CD4-positive, CD25-positive, alpha-beta regulatory T cell (primary cell): Measurements from ENCODE around the gene YAP1. TPM values are rescaled to one million over a fixed set of nuclear protein-coding genes. Genes with fewer than 3 reads are reported as not detected.

ENCODE experiments used
- ATAC-seq, 2 donors: fragments of 150-1000 bp; cut with Tn5 transposase; one replicate each; pipeline ENCODE4 v1.10.0; 2021; ENCODE audit warnings: low read depth in 2 of 2, moderate number of reproducible peaks in 2 of 2, moderate library complexity in 1 of 2
- DNase-seq, 3 donors: peaks; one replicate each; pipeline versions ENCODE4 v3.0.0 to v3.0.0-alpha.2; 2012 to 2022; ENCODE audit warnings: mixed read lengths in 1 of 3
- H3K27ac ChIP-seq: one replicate; pipeline ENCODE4 v1.7.0; 2013; ENCODE audit warnings: mild to moderate bottlenecking, low read length; ENCODE audit not compliant: insufficient read depth, poor library complexity, severe bottlenecking
- H3K27me3 ChIP-seq: one replicate; pipeline ENCODE4 v1.7.0; 2013; ENCODE audit warnings: low read length; ENCODE audit not compliant: control insufficient read depth, insufficient read depth
- H3K36me3 ChIP-seq: one replicate; pipeline ENCODE4 v1.7.0; 2013; ENCODE audit warnings: mild to moderate bottlenecking, low read length, moderate library complexity; ENCODE audit not compliant: control insufficient read depth, insufficient read depth
- H3K4me1 ChIP-seq: 2 replicates; pipeline ENCODE4 v1.7.0; 2013; ENCODE audit warnings: mild to moderate bottlenecking, low read length; ENCODE audit not compliant: insufficient read depth, control insufficient read depth, poor library complexity, severe bottlenecking
- H3K4me3 ChIP-seq: one replicate; pipeline ENCODE4 v1.7.0; 2013; ENCODE audit warnings: low read depth, mild to moderate bottlenecking, low read length, moderate library complexity
- H3K9me3 ChIP-seq, 2 experiments: 1 replicate in 1 of 2; 2 replicates in 1 of 2; pipeline ENCODE4 v1.7.0; 2013; ENCODE audit warnings: low read length in 2 of 2, mild to moderate bottlenecking in 1 of 2, moderate library complexity in 1 of 2; ENCODE audit not compliant: control insufficient read depth in 2 of 2
- H3K27ac Mint-ChIP-seq, 3 donors: one replicate each; pipeline ENCODE4 v1.8.0; 2020 to 2022; ENCODE audit warnings: mild to moderate bottlenecking in 3 of 3, mixed read lengths in 3 of 3, moderate library complexity in 2 of 3
- H3K27me3 Mint-ChIP-seq: one replicate; pipeline ENCODE4 v1.8.0; 2022; ENCODE audit warnings: mild to moderate bottlenecking, mixed read lengths
- H3K36me3 Mint-ChIP-seq: one replicate; pipeline ENCODE4 v1.8.0; 2020; ENCODE audit warnings: mixed read lengths
- H3K4me1 Mint-ChIP-seq, 4 donors: one replicate each; pipeline ENCODE4 v1.8.0; 2020 to 2022; ENCODE audit warnings: mixed read lengths in 4 of 4, mild to moderate bottlenecking in 1 of 4
- H3K4me3 Mint-ChIP-seq, 4 donors: one replicate each; pipeline ENCODE4 v1.8.0; 2020 to 2022; ENCODE audit warnings: mild to moderate bottlenecking in 4 of 4, mixed read lengths in 4 of 4, moderate library complexity in 3 of 4
- H3K9me3 Mint-ChIP-seq, 7 donors: one replicate each; pipeline ENCODE4 v1.8.0; 2020 to 2022; ENCODE audit warnings: mixed read lengths in 7 of 7, mild to moderate bottlenecking in 3 of 7, moderate library complexity in 2 of 7
- polyA plus RNA-seq, 4 donors: library from polyadenylated mRNA; unstranded; fragments of 300-500 nt; fragmentation: Illumina TruSeq; gene quantifications; one replicate each; pipeline ENCODE4 v1.2.3, GENCODE V29; 2021
- total RNA-seq: library from RNA; stranded (reverse); gene quantifications from one replicate; pipeline ENCODE4 v1.2.3, GENCODE V29; 2022

The YAP1 gene
- total RNA-seq (not detected), polyA plus RNA-seq (not detected)

DNA sequence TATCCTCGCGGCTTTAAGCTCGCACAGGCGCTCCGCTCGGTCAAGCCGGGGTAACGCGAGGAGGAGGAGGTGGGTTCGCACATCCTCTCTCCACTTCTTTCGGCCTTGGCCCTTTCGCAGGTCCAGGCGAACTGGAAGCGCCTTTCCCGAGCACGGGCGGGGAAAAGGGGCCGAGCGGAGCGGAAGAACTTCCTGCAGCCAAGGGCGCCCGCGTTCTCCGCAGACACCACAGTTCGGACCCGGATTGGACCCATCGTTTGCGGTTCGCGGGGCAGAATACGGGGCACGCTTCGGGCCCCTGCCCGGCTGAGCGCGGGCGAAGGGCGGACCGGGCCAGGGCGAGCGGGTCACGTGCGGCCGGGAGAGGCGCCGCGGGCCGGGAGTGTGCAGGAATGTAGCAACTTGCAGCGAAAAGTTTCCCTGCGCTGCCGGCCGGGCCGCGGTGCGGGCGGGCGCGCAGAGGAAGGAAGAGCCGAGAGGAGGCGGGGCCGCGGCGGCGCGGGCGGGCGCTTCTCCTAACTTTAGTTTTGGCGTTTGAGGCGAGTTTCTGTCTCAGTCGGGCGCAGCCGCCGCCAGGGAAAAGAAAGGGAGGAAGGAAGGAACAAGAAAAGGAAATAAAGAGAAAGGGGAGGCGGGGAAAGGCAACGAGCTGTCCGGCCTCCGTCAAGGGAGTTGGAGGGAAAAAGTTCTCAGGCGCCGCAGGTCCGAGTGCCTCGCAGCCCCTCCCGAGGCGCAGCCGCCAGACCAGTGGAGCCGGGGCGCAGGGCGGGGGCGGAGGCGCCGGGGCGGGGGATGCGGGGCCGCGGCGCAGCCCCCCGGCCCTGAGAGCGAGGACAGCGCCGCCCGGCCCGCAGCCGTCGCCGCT, at the start of gene YAP1:
YAP1 (plus strand) TSS at position 552 of the 865 bp plus-strand sequence. CDS start 402 bp downstream, outside the sequence.
- H3K9me3 Mint-ChIP-seq, result peaks cover 0 to 2% (median 0%) of the 10 kb centered on the region in 7 donors
- H3K27me3 Mint-ChIP-seq, result peaks cover 64% of the 10 kb centered on the region
- H3K4me1 Mint-ChIP-seq, result peaks cover 0 to 23% (median 12%) of the 10 kb centered on the region in 4 donors
- H3K27me3 ChIP-seq, result peaks cover 35% of the 10 kb centered on the region
- no peaks in the 10 kb centered on the region for H3K36me3 ChIP-seq
- DNase-seq (peak; percentile 27 to 77 (median 55)), ATAC-seq (peak; percentile 59 to 68)
- no peak within 1 kb of the TSS for H3K27ac ChIP-seq
- peaks cover 0 to 2% of the 10 kb centered on the region in 2 experiments for H3K9me3 ChIP-seq
- no peaks in the 10 kb centered on the region for H3K36me3 Mint-ChIP-seq
- H3K4me3 ChIP-seq, result peak within 1 kb of the TSS; percentile 48
- peaks cover 14% of the 10 kb centered on the region for H3K4me1 ChIP-seq
- H3K4me3 Mint-ChIP-seq, result peak within 1 kb of the TSS; percentile 90 to 97 (median 93)
- H3K27ac Mint-ChIP-seq, result peak within 1 kb of the TSS in 1 of 3 donors; percentile 69

DNA sequence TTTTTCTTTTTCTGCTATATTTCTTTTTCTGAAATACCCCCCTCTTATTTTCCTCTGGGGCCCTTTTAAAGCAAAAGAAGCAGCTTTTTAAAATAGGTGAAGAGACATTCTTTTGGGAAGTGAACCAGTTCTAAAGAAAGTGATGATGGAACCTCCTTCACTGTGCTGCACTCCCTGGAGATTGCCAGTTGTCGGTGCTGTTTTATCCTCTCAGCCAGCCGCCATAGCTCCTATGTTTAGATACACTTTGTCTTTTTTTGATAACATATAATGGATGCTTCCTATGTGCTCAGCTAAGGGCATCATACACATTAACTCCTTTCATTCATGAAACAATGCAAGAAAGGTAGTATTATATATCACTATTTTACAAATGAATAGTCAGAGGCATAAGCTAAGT, 49.0 kb upstream of the YAP1 start:
- Mint-ChIP-seq H3K27me3 (no peaks in the 10 kb centered on the region), H3K9me3 (peaks cover 0 to 3% (median 0%) of the 10 kb centered on the region in 7 donors), H3K27ac (no peak overlapping the region), H3K4me1 (no peaks in the 10 kb centered on the region), H3K4me3 (no peak overlapping the region), H3K36me3 (no peaks in the 10 kb centered on the region)
- Histone ChIP-seq H3K27ac (no peak overlapping the region), H3K4me3 (no peak overlapping the region), H3K4me1 (no peaks in the 10 kb centered on the region), H3K27me3 (no peaks in the 10 kb centered on the region), H3K9me3 (no peaks in the 10 kb centered on the region), H3K36me3 (no peaks in the 10 kb centered on the region)
- ATAC-seq (no peak), DNase-seq (no peak)

- Histone ChIP-seq H3K4me1 (no peaks in the 10 kb centered on the region), H3K9me3 (no peaks in the 10 kb centered on the region), H3K36me3 (no peaks in the 10 kb centered on the region), H3K27ac (no peak overlapping the region), H3K4me3 (no peak overlapping the region), H3K27me3 (no peaks in the 10 kb centered on the region)
- Mint-ChIP-seq H3K4me1 (no peaks in the 10 kb centered on the region), H3K4me3 (no peak overlapping the region), H3K36me3 (no peaks in the 10 kb centered on the region), H3K9me3 (peaks cover 0 to 3% (median 0%) of the 10 kb centered on the region in 7 donors), H3K27me3 (no peaks in the 10 kb centered on the region), H3K27ac (no peak overlapping the region)
- no peak for ATAC-seq
- DNase-seq, result no peak
These were observed 48.1 kb upstream of the YAP1 start for GRCh38 chr11:102062106-102062505.

GRCh38 chr11:102064316-102064715, 45.9 kb upstream of the YAP1 start:
- no peaks in the 10 kb centered on the region for H3K4me1 Mint-ChIP-seq
- Histone ChIP-seq H3K27ac (no peak overlapping the region), H3K9me3 (no peaks in the 10 kb centered on the region), H3K4me1 (no peaks in the 10 kb centered on the region), H3K4me3 (no peak overlapping the region), H3K36me3 (no peaks in the 10 kb centered on the region), H3K27me3 (no peaks in the 10 kb centered on the region)
- no peaks in the 10 kb centered on the region for H3K36me3 Mint-ChIP-seq
- no peak overlapping the region for H3K27ac Mint-ChIP-seq
- ATAC-seq, result no peak
- no peak overlapping the region for H3K4me3 Mint-ChIP-seq
- no peaks in the 10 kb centered on the region for H3K27me3 Mint-ChIP-seq
- no peak for DNase-seq
- H3K9me3 Mint-ChIP-seq, result peaks cover 0 to 1% (median 0%) of the 10 kb centered on the region in 7 donors

GRCh38 chr11:102070766-102071165, 39.5 kb upstream of the YAP1 start:
- no peak overlapping the region for H3K4me3 ChIP-seq
- no peaks in the 10 kb centered on the region for H3K36me3 Mint-ChIP-seq
- DNase-seq (no peak), ATAC-seq (no peak)
- peaks cover 5 to 18% of the 10 kb centered on the region in 2 experiments for H3K9me3 ChIP-seq
- no peaks in the 10 kb centered on the region for H3K27me3 Mint-ChIP-seq
- no peak overlapping the region for H3K27ac ChIP-seq
- no peak overlapping the region for H3K27ac Mint-ChIP-seq
- H3K9me3 Mint-ChIP-seq, result peaks cover 0 to 27% (median 8%) of the 10 kb centered on the region in 7 donors
- H3K4me1 Mint-ChIP-seq, result no peaks in the 10 kb centered on the region
- no peaks in the 10 kb centered on the region for H3K27me3 ChIP-seq
- H3K4me1 ChIP-seq, result no peaks in the 10 kb centered on the region
- H3K36me3 ChIP-seq, result no peaks in the 10 kb centered on the region
- H3K4me3 Mint-ChIP-seq, result no peak overlapping the region

DNA sequence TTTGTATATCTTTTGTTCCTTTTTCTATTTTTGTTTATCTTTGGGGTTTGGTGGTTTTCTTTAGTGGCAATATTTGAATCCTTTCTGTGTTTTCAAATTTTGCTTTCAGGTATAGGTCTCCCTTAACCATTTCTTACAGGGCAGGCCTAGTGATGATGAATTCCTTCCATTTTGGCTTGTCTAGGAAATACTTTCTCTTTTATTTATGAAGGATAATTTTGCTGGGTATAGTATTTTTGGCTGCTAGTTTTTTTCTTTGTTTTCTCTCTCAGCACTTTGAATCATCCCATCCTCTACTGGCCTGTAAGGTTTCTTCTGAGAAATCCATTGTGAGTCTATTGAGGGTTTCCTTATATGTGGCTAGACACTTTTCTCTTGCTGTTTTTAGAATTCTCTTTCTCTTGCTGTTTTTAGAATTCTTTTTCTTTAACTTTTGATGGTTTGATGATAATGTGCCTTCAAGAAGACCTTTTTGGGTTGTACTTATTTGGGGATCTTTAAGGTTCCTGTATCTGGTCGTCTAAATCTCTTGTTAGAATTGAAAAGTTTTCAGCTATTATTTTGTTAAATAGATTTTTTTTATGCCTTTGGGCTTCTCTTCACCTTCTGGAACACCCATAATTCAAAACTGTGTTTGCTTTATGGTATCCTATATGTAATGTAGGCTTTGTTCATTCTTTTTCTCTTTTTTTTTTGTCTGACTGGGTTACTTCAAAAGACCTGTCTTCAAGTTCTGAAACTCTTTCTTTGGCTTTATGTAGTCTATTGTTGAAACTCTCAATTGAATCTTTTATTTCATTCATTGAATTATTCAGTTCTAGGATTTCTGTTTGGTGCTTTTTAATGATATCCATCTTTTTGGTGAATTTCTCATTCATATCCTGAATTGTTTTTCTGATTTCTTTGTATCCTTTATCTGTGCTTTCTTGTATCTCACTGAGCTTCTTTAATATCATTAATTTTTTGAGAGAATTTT, 38.5 kb upstream of the YAP1 start:
- H3K4me1 Mint-ChIP-seq, result no peaks in the 10 kb centered on the region
- no peaks in the 10 kb centered on the region for H3K4me1 ChIP-seq
- peaks cover 0 to 27% (median 8%) of the 10 kb centered on the region in 7 donors for H3K9me3 Mint-ChIP-seq
- H3K27me3 ChIP-seq, result no peaks in the 10 kb centered on the region
- ATAC-seq (no peak), DNase-seq (no peak)
- H3K4me3 ChIP-seq, result no peak overlapping the region
- no peaks in the 10 kb centered on the region for H3K36me3 Mint-ChIP-seq
- H3K9me3 ChIP-seq, result peaks cover 5 to 18% of the 10 kb centered on the region in 2 experiments
- H3K27ac Mint-ChIP-seq, result no peak overlapping the region
- H3K27me3 Mint-ChIP-seq, result no peaks in the 10 kb centered on the region
- no peaks in the 10 kb centered on the region for H3K36me3 ChIP-seq
- H3K27ac ChIP-seq, result no peak overlapping the region
- no peak overlapping the region for H3K4me3 Mint-ChIP-seq

GRCh38 chr11:102073253-102073652, 37.0 kb upstream of the YAP1 start:
- Mint-ChIP-seq H3K4me1 (no peaks in the 10 kb centered on the region), H3K27ac (no peak overlapping the region), H3K36me3 (no peaks in the 10 kb centered on the region)

More at GRCh38 chr11:102073253-102073652, 37.0 kb upstream of the YAP1 start:
- Histone ChIP-seq H3K4me1 (no peaks in the 10 kb centered on the region), H3K4me3 (no peak overlapping the region), H3K36me3 (no peaks in the 10 kb centered on the region), H3K27me3 (no peaks in the 10 kb centered on the region), H3K27ac (no peak overlapping the region), H3K9me3 (peaks cover 5 to 18% of the 10 kb centered on the region in 2 experiments)
- no peak overlapping the region for H3K4me3 Mint-ChIP-seq
- peaks cover 0 to 27% (median 8%) of the 10 kb centered on the region in 7 donors for H3K9me3 Mint-ChIP-seq
- ATAC-seq (no peak), DNase-seq (no peak)
- no peaks in the 10 kb centered on the region for H3K27me3 Mint-ChIP-seq
